B cell (primary cell): Measurements from ENCODE around the gene ITPR3.

Experiments used
- CTCF ChIP-seq: fragments of 200-600 bp; IDR thresholded peaks from one replicate; pipeline ENCODE4 v1.8.0; 2022; ENCODE audit warnings: antibody characterized with exemption, mild to moderate bottlenecking
- EZH2 ChIP-seq: IDR thresholded peaks from 2 replicates; pipeline ENCODE4 v1.6.1; 2012; ENCODE audit warnings: borderline replicate concordance, low read depth, mild to moderate bottlenecking, moderate library complexity, low read length; ENCODE audit not compliant: insufficient read depth, poor library complexity, severe bottlenecking

GRCh38 chr6:33694977-33695376 lies 73.9 kb downstream of the ITPR3 start:
- TF ChIP-seq CTCF, result no peak
- TF ChIP-seq EZH2, result no peak
